Panc1 (cell line): ENCODE results near the gene SMOC2. TPM values are rescaled to one million over a fixed set of nuclear protein-coding genes. Genes with fewer than 3 reads are reported as not detected.

Source experiments
- ATAC-seq: fragments of 200-7000 bp; cut with Tn5 transposase; 2 replicates; pipeline ENCODE4 v1.9.1; 2020; ENCODE audit warnings: mild to moderate bottlenecking, moderate library complexity
- BruUV-seq: library from RNA; stranded (reverse); fragments of 400-500 nt; replicated peaks from 2 replicates; lab custom pipeline; 2021; lab: Mats Ljungman, UMichigan
- CTCF ChIA-PET: fragments of 300-600 bp; sonication (Branson Sonifier 250); formaldehyde crosslinking; loops from one replicate; lab custom pipeline; 2022; ENCODE audit warnings: antibody characterized with exemption; lab: Charles Lee
- POLR2A ChIA-PET: fragments of 300-600 bp; sonication (Branson Sonifier 250); formaldehyde crosslinking; loops from one replicate; lab custom pipeline; 2022; ENCODE audit warnings: antibody characterized with exemption; lab: Charles Lee
- DNase-seq: peaks from one replicate; pipeline ENCODE4 v3.0.0-alpha.2; 2010; ENCODE audit warnings: low read depth, low spot score
- H3K27ac ChIP-seq: 2 replicates; pipeline ENCODE4 v1.5.1; 2011; ENCODE audit warnings: mild to moderate bottlenecking, low read length, inconsistent platforms
- H3K27me3 ChIP-seq: fragments of 200-500 bp; sonication (Bioruptor generic); 2 replicates; pipeline ENCODE4 v1.6.0; 2014; ENCODE audit warnings: low read length, inconsistent platforms; ENCODE audit not compliant: control insufficient read depth, insufficient read depth
- H3K36me3 ChIP-seq: fragments of 200-500 bp; sonication (Bioruptor generic); 2 replicates; pipeline ENCODE4 v1.5.1; 2014; ENCODE audit warnings: inconsistent platforms, mild to moderate bottlenecking, low read length, moderate library complexity; ENCODE audit not compliant: control insufficient read depth, insufficient read depth
- H3K4me1 ChIP-seq: 2 replicates; pipeline ENCODE4 v1.5.1; 2011; ENCODE audit warnings: inconsistent platforms, mild to moderate bottlenecking, low read length, moderate library complexity; ENCODE audit not compliant: control insufficient read depth, insufficient read depth
- H3K4me3 ChIP-seq, 2 experiments: 2 replicates each; pipeline ENCODE4 v1.5.1; 2011 to 2012; ENCODE audit warnings: low read depth in 2 of 2, low read length in 2 of 2, mild to moderate bottlenecking in 2 of 2, inconsistent platforms in 1 of 2, moderate library complexity in 1 of 2
- H3K9me3 ChIP-seq: fragments of 200-500 bp; sonication (Bioruptor generic); 2 replicates; pipeline ENCODE4 v1.5.1; 2014; ENCODE audit warnings: low read depth, mild to moderate bottlenecking, inconsistent platforms, low read length, moderate library complexity; ENCODE audit not compliant: control insufficient read depth, insufficient read depth
- POLR2AphosphoS5 ChIP-seq: IDR thresholded peaks from 2 replicates; pipeline ENCODE4 v1.6.1; 2012; ENCODE audit warnings: mild to moderate bottlenecking, low read depth, low read length, moderate library complexity
- SIN3A ChIP-seq: IDR thresholded peaks from 2 replicates; pipeline ENCODE4 v1.6.1; 2012; ENCODE audit warnings: low read depth, mild to moderate bottlenecking, low read length, moderate library complexity, borderline replicate concordance; ENCODE audit not compliant: insufficient read depth
- TCF7L2 ChIP-seq: IDR thresholded peaks from 2 replicates; pipeline ENCODE4 v1.6.1; 2011; ENCODE audit warnings: mild to moderate bottlenecking, low read depth, low read length, inconsistent platforms
- in situ Hi-C: cut with HindIII; loops from 2 replicates; pipeline ENCODE4 v1.10.0; 2016; ENCODE audit warnings: low sequenced_read_pairs, low pct_unique_long_range_greater_than_20kb
- intact Hi-C: fragments of 100-400 bp; cut with micrococcal nuclease; formaldehyde crosslinking; loops from one replicate; pipeline ENCODE4 v1.10.0; 2022; ENCODE audit not compliant: unreplicated experiment
- total RNA-seq: library from RNA; stranded (reverse); gene quantifications from one replicate; pipeline ENCODE4 v1.2.1, GENCODE V29; 2021; ENCODE audit not compliant: unreplicated experiment
- TF ChIP-seq, protein P1 (sequence below): fragments of 450-650 bp; IDR thresholded peaks from 2 replicates; pipeline ENCODE4 v1.5.1; 2017; ENCODE audit warnings: mild to moderate bottlenecking
- TF ChIP-seq, protein P2 (sequence below), 2 experiments: IDR thresholded peaks; 2 replicates each; pipeline ENCODE4 v1.6.1; 2011 to 2012; ENCODE audit warnings: low read depth in 2 of 2, control low read depth in 1 of 2, low read length in 1 of 2, mild to moderate bottlenecking in 1 of 2, moderate library complexity in 1 of 2; ENCODE audit not compliant: insufficient read depth in 1 of 2

SMOC2 gene
- total RNA-seq, 1 experiment from 2014 or later, result 0.13 TPM

DNA sequence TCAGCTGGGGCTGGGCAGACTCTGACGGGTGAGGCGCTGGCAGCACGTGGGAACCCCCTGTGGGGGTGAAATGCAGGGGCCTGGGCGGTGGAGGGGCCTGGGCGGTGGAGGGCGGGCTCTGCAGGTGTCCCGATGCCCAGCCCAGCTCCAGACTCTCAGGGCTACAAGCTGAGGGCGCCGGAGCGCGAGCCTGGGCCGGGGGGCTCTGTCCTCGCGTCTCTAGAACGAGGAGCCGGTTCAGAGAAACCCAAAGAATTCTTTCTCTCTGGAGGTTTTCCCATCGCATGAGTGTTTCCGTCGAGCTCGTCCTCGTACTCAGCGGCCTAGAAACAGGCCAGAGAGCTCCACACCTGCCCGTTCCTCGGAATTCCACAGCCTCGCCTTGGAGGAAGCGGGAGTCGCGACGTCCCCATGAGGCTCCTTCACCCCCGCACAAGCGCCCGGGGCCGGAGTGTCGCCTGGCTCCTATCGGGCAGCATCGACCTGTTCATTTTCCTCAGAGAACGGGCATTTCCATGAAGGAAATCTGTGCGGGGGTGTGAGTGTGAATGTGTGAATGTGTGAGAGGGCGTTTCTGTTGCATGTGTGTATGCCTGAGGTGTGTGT lies 76.9 kb downstream of the SMOC2 start:
- Histone ChIP-seq H3K4me3 (no peak overlapping the region), H3K9me3 (no peaks in the 10 kb centered on the region), H3K27me3 (peaks cover 12% of the 10 kb centered on the region), H3K4me1 (no peaks in the 10 kb centered on the region), H3K36me3 (no peaks in the 10 kb centered on the region), H3K27ac (no peak overlapping the region)
- DNase-seq (no peak), ATAC-seq (no peak)
- CTCF ChIA-PET, result no interaction called here
- no TSS peak for BruUV-seq
- POLR2A ChIA-PET, result no interaction called here
- TF ChIP-seq POLR2AphosphoS5 (no peak), SIN3A (no peak), TCF7L2 (no peak)
- TF ChIP-seq, protein P1, sequence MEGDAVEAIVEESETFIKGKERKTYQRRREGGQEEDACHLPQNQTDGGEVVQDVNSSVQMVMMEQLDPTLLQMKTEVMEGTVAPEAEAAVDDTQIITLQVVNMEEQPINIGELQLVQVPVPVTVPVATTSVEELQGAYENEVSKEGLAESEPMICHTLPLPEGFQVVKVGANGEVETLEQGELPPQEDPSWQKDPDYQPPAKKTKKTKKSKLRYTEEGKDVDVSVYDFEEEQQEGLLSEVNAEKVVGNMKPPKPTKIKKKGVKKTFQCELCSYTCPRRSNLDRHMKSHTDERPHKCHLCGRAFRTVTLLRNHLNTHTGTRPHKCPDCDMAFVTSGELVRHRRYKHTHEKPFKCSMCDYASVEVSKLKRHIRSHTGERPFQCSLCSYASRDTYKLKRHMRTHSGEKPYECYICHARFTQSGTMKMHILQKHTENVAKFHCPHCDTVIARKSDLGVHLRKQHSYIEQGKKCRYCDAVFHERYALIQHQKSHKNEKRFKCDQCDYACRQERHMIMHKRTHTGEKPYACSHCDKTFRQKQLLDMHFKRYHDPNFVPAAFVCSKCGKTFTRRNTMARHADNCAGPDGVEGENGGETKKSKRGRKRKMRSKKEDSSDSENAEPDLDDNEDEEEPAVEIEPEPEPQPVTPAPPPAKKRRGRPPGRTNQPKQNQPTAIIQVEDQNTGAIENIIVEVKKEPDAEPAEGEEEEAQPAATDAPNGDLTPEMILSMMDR, result no peak
- TF ChIP-seq, protein P2, sequence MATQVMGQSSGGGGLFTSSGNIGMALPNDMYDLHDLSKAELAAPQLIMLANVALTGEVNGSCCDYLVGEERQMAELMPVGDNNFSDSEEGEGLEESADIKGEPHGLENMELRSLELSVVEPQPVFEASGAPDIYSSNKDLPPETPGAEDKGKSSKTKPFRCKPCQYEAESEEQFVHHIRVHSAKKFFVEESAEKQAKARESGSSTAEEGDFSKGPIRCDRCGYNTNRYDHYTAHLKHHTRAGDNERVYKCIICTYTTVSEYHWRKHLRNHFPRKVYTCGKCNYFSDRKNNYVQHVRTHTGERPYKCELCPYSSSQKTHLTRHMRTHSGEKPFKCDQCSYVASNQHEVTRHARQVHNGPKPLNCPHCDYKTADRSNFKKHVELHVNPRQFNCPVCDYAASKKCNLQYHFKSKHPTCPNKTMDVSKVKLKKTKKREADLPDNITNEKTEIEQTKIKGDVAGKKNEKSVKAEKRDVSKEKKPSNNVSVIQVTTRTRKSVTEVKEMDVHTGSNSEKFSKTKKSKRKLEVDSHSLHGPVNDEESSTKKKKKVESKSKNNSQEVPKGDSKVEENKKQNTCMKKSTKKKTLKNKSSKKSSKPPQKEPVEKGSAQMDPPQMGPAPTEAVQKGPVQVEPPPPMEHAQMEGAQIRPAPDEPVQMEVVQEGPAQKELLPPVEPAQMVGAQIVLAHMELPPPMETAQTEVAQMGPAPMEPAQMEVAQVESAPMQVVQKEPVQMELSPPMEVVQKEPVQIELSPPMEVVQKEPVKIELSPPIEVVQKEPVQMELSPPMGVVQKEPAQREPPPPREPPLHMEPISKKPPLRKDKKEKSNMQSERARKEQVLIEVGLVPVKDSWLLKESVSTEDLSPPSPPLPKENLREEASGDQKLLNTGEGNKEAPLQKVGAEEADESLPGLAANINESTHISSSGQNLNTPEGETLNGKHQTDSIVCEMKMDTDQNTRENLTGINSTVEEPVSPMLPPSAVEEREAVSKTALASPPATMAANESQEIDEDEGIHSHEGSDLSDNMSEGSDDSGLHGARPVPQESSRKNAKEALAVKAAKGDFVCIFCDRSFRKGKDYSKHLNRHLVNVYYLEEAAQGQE (IDR thresholded peaks at IDR 0.05; ENCODE audit: insufficient read depth in 1 of 2, low read depth in 2 of 2, low read length in 1 of 2), result no peak
- in situ Hi-C loops, result no loop called here
- intact Hi-C loops, result no loop called here

DNA sequence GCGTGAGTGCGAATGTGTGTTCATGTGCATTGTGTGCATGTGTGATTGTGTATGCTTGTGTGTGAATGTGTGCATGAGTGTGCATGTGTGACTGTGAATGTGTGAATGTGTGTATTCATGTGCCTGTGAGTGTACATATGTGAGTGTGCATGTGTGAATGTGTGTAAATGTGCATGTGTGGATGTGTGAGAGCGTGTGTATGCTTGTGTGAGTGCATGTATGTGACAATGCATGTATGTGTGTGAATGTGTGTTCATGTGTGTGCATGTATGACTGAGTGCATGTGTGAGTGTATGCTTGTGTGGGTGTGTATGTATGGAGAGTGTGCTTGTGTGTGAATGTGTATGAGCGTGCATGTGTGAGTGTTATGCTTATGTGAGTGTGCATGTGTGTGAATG lies 77.4 kb downstream of the SMOC2 start:
- Histone ChIP-seq H3K4me3 (no peak overlapping the region), H3K36me3 (no peaks in the 10 kb centered on the region), H3K27ac (no peak overlapping the region), H3K4me1 (no peaks in the 10 kb centered on the region), H3K27me3 (peaks cover 8% of the 10 kb centered on the region; the same call in 1 of the 2 replicates), H3K9me3 (no peaks in the 10 kb centered on the region)
- ChIA-PET CTCF (no interaction called here), POLR2A (no interaction called here)
- intact Hi-C loops, result no loop called here
- BruUV-seq, result no TSS peak
- in situ Hi-C loops, result no loop called here
- ATAC-seq (no peak), DNase-seq (no peak)
- TF ChIP-seq TCF7L2, result no peak

DNA sequence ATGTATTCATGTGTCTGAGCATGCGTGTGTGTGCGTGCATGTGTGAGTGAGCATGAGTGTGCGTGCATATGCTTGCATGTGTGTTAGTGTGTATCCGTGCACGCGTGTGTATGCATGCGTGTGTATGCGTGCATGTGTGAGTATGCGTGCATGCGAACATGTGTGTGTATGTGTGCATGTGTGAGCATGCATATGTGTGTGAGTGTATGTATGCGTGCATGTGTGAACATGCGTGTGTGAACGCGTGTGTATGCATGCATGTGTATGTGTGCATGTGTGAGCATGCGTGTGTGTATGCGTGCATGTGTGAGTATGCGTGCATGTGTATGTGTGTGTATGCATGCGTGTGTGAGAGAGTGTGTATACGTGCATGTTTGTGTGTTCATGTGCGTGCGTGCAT lies 77.9 kb downstream of the SMOC2 start:
- TF ChIP-seq POLR2AphosphoS5 (no peak), SIN3A (no peak)
- TF ChIP-seq, protein P1, result no peak
- H3K36me3 ChIP-seq, result no peaks in the 10 kb centered on the region
- intact Hi-C loops, result no loop called here
- BruUV-seq, result no TSS peak
- H3K27ac ChIP-seq, result no peak overlapping the region
- H3K27me3 ChIP-seq, result peaks cover 7% of the 10 kb centered on the region; the same call in 1 of the 2 replicates
- DNase-seq (no peak), ATAC-seq (no peak)
- no peaks in the 10 kb centered on the region for H3K4me1 ChIP-seq
- POLR2A ChIA-PET, result no interaction called here
- CTCF ChIA-PET, result no interaction called here
- H3K9me3 ChIP-seq, result no peaks in the 10 kb centered on the region
- in situ Hi-C loops, result no loop called here
- no peak overlapping the region for H3K4me3 ChIP-seq
